NK-92 (cell line): Measurements from ENCODE around the gene COG1.
"Not testable (repeated sequence)": the region's sequence is repeated elsewhere in the genome, so short reads cannot be mapped to it uniquely, and the experiment has no call there.

Experiments
- DNase-seq: peaks from one replicate; lab custom pipeline; 2025; ENCODE audit not compliant: unreplicated experiment; lab: John Stamatoyannopoulos, UW

COG1 gene, protein sequence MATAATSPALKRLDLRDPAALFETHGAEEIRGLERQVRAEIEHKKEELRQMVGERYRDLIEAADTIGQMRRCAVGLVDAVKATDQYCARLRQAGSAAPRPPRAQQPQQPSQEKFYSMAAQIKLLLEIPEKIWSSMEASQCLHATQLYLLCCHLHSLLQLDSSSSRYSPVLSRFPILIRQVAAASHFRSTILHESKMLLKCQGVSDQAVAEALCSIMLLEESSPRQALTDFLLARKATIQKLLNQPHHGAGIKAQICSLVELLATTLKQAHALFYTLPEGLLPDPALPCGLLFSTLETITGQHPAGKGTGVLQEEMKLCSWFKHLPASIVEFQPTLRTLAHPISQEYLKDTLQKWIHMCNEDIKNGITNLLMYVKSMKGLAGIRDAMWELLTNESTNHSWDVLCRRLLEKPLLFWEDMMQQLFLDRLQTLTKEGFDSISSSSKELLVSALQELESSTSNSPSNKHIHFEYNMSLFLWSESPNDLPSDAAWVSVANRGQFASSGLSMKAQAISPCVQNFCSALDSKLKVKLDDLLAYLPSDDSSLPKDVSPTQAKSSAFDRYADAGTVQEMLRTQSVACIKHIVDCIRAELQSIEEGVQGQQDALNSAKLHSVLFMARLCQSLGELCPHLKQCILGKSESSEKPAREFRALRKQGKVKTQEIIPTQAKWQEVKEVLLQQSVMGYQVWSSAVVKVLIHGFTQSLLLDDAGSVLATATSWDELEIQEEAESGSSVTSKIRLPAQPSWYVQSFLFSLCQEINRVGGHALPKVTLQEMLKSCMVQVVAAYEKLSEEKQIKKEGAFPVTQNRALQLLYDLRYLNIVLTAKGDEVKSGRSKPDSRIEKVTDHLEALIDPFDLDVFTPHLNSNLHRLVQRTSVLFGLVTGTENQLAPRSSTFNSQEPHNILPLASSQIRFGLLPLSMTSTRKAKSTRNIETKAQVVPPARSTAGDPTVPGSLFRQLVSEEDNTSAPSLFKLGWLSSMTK

DNA sequence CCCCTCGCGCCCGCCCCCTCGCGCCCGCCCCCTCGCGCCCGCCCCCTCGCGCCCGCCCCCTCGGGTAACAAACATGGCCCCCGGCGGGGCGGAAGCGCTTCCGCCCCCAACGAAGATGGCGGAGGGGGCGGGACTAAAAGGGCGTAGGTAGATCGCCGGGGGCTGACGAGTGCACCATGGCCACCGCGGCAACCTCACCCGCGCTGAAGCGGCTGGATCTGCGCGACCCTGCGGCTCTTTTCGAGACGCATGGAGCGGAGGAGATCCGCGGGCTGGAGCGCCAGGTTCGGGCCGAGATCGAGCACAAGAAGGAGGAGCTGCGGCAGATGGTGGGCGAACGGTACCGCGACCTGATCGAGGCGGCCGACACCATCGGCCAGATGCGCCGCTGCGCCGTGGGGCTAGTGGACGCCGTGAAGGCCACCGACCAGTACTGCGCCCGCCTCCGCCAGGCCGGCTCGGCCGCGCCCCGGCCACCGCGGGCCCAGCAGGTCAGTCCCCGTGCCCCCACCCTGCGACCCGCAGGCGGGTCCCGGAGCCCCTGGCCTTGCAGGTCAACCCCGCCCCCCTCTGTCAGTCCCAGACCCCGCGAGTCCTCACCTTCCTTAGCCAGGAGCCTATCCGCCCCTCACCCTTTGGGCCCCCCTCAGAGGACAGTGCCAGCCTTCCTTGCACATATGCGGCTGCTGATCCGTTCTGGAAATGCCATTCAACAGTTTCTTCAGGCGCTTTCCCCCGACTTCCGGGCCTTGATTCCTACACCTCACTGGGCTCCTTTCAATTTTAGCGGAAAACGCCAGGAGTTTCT is at the start of gene COG1:
COG1 (plus strand) TSS at position 162 of the 808 bp plus-strand sequence; CDS start at position 177, 15 bp downstream.
- no peak for DNase-seq

DNA sequence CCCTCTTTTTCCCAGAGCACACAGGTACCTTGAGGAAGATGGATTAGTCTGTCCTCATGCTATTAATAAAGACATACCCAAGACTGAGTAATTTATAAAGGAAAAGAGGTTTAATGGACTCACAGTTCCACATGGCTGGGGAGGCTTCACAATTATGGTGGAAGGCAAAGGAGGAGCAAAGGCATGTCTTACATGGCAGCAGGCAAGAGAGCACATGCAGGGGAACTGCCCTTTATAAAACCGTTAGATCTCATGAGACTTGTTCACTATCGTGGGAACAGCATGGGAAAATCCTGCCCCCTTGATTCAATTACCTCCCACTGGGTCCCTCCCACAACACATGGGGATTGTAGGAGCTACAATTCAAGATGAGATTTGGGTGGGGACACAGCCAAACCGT is 48.6 kb upstream of the COG1 start:
- not testable (repeated sequence) for DNase-seq

DNA sequence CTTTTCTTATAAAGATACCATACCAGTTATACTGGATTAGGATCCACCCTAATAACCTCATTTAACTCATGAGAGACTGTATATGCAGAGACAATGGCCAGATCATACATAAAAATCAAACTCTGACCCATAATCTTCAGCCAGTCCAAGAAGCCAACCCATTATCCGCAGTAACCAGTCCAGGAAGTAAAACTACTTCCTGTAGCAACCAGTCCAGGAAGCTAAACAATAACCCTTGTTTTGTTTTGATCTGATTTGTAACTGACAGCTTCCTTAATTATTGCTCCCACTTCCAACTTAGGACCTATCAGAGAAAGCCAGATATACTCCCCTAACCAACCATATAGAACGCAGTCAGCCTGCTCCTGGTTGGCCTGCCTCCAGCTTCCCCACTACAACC is 47.2 kb upstream of the COG1 start:
- DNase-seq: no peak

DNA sequence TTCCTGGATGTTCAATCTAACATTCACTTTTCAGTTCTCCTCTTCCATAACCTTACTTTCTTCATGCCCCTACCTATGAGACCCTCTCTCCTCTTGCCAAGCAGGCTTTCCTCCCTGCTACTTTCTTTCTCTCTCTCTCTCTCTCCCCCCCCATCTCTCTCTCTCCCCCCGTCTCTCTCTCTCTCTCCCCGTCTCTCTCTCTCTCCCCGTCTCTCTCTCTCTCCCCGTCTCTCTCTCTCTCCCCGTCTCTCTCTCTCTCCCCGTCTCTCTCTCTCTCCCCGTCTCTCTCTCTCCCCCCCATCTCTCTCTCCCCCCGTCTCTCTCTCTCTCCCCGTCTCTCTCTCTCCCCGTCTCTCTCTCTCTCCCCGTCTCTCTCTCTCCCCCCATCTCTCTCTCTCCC is 45.1 kb upstream of the COG1 start:
- not testable (repeated sequence) for DNase-seq

DNA sequence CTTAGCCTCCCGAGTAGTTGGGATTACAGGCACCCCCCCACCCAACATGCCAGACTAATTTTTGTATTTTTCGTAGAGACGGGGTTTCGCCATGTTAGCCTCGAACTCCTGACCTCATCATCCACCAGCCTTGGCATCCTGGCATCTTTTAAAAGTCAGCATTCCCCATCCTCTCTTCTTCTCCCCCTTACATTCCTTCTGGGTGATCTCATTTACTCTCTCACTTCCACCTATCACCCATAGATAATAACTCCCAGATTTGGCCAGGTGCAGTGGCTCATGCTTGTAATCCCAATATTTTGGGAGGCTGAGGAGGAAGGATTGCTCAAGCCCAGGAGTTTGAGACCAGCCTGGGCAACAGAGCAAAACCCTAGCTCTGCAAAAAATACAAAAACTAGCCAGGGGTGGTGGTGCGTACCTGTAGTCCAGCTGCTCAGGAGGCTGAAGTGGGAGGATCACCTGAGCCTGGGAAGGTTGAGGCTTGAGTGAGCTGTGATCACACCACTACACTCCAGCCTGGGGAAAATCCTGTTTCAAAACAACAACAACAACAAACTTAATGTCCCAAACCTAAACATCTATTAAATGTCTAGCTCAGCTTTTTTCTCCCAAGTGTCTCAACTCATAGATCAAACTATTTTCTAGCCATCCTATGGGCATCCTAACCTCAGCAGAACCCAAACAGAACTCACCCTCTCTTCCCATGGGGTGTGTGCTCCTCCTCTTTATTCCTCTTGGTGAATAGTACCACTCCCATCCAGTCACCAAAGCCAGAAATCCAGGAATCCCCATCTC is 44.1 kb upstream of the COG1 start:
- DNase-seq: no peak

DNA sequence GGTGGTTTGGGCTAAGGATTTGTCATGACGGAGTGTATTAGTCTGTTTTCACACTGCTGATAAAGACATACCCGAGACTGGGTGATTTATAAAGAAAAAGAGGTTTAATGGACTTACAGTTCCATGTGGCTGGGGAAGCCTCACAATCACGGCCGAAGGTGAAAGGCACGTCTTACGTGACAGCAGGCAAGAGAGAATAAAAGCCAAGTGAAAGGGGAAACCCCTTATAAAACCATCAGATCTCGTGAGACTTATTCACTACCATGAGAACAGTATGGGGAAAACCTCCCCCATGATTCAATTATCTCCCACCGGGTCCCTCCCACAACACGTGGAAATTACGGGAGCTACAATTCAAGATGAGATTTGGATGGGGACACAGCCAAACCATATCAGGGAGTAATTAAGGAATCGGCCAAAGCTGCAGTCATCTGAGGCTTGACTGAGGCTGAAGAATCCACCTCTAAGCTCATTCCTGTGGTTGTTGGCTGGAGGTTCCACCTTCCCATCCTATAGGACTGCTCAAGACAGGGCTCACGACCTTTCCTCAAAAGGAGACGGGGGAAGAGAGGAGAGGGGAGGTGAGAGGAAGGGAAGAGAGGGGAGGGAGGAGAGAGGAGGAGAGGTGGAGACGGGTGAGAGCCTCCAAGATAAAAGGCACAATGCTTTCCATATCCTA is 42.1 kb upstream of the COG1 start:
- not testable (repeated sequence) for DNase-seq

DNA sequence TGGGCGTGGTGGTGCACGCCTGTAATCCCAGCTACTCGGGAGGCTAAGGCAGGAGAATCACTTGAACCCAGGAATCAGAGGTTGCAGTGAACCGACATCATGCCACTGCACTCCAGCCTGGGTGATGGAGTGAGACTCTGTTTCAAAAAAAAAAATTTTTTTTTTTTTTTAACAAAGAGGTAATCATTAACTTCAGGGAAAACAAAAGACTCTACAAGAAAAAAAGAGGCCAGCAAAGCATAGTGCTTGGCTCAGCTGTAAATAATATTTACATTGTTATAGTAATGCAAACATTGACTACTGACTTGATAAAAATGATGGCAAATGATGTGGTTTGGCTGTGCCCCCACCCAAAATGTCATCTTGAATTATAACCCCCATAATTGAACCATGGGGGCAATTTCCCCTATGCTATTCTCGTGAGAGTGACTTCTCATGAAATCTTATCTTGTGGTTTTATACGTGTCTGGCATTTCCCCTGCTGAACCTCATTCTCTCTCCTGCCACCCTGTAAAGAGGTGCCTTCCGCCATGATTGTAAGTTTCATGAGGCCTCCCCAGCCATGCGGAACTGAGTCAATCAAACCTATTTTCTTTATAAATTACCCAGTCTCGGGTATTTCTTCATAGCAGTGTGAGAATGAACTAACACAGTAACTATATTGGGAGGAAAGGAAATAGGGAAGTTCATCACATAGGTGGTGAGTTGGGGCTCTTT is 40.8 kb upstream of the COG1 start:
- DNase-seq: no peak

DNA sequence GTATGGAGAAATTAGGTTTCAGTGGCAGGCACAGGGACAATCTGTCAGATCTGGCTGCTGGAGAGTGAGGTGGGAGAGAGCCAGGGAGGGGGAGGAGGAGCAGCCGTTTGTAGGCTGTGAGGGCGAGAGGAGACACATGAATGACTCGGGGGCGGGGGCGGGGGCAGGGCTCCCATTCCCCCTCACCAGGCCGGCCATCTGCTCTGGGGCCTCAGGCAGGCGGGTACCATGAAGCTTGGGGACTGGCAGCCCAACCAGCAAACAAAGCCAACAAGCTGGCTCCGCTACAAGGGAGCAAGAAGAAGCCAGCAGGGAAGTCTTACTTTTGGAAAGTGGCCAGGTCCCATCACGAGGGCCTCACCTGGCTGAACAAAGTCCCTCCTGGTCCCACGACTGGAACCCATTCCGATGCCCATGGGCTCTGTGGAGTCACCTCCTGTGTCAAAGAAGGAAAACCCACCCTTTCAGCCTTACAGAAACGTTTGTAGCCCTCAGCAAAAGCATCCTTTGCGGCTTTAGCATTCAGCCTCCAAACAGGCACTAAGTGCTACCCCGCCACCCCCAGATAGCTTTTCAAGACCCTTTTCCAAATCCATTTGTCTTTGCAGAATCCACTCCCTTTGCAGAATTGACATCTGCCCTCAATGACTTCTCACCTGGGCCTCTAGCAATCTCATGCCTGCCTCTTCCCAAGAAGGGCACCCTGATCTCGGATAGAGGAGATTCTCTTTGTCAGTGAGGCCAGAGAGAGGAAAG is 37.3 kb upstream of the COG1 start:
- no peak for DNase-seq

DNA sequence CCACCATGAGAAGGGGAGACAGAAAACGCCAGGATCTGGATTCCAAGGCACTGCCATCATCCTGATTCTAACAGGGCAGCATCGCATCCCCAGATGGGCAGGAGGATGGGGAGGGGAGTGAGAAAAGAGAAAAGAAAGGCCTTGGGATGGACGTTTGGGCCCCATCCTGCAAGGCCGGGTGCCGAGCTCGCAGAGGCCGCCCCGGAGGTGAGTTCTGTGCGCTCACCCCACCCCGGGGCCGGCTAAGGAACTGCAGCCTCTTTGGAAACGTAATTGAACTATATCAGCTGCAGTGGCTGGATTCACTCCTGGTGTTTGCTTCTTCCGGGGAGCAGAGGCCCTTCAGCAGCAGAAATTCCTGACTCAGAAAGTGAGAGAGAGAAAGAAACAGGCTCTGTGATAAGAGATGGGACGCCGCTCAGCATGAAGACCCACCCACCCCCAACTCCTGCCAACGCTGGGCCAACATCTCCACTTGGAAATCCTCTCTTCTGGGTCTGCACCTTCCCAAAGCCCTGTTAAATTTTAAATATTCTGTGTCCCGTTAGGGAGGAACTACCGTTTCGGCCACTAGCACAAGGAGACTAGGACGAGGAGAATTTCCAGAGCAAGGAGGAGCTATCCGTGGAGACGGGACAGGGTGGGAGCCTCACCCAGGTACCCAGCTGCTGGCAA is 36.6 kb upstream of the COG1 start:
- DNase-seq: no peak

DNA sequence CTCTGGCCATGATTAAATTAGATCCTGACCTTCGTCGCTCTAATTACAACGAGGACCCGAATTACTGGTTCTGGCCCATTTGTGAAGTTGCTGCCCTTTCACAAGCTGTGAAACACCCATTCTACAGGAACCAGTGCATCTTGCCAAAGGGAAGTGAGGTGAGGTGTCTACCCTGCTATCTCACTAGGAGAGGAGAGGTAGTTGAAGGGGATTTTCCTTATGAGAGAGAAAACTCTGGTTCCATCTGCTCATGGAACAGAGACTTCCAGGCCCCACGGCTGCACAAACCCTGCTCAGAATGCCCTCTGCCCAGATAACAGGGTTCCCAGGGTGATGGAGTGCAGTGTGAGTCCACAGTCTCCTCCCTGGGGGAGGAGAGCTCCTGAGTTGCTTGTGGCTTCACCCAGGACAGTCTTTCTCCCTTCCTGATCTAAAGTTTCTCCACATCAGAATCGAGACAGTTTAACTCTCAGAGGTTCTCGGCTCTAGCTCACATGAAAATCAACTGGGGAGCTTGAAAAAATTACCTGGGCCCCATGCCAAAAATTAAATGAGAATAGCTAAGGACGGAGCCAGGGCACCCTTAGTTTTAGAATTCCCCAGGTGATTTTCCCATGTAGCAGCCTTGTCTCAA is 35.9 kb upstream of the COG1 start:
- no peak for DNase-seq

DNA sequence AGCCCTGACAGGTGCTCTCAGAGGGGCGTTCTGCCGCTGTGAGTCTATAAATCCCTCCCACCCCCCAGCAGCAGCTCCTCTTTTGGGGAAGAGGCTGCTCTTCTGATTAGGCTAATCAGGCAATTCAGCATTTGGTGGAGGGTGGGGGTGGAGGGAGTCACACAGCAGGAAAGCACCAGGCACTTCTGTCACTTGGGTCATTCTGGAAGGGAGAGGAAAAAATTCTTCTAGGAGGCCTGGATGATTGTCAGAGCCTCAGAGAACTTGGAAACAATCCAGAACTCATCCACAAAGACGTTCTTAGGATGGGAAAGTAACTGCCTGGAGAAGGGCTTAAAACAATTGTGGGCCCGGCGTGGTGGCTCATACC is 35.3 kb upstream of the COG1 start:
- no peak for DNase-seq

DNA sequence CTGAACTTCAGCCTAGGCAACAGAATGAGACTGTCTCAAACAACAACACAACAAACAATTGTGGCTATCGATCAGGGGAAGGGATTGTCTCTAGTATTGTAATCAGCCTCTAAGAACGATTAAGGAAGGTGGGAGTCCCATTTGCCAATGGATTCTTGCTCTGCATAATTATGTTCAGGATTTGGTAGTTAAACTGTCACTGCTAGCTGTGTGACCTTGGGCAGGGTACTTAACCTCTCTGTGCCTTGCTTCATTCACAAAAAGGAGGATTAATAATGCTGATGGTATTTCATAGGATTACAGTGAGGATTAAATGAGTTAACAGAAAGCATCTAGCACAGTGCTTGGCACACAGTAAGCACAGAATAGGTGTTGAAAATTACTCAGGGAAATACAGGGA is 34.7 kb upstream of the COG1 start:
- no peak for DNase-seq

DNA sequence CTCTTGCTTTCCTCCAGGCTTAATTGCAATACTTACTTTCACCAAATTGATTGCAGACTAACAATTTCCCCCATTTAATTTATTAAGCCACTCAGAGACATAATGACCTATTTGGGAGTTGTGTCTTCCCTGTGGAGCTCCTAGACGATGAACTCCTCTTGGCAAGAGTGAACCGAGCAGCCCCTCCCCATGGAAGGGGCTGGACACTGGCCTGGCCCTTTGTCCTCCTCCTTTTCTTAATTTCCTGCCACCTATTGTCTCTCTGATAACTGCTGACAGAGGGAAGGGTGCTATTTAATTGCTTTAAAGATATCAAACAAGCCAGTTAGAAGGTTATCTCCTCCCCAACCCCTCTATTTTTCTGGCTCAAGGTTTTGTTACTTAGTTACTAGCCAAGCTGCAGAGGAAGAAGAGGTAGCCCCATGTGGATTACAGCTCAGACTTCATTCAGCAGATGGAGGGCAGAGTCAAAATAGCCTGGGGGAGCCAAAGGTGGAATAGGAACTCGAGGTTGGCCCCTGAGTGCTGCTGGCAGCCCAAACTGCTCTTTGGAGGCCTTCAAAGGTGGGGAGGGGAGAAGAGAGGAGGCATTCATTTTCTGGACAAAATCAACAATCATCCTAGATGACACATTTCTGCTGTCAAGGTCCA is 31.8 kb upstream of the COG1 start:
- no peak for DNase-seq

DNA sequence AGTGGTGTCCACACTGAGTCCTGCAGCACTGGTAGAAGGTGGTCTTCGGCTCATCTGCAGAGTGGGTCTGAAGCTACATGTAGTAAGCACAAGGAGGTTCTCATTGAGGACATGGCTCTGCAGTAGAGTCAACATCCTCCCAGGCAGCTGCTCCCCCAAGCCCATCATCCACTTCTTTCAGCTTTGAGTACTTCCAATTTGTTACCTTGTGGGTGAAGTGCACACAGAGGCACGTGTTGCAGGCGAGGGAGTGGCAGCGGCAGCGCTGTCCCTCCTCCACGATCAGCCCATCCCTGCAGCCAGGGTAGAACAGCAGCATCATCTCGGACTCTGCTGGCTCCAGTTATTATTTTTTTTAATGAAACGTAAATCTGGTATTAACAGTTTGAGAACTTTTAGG is 29.8 kb upstream of the COG1 start:
- DNase-seq: no peak

DNA sequence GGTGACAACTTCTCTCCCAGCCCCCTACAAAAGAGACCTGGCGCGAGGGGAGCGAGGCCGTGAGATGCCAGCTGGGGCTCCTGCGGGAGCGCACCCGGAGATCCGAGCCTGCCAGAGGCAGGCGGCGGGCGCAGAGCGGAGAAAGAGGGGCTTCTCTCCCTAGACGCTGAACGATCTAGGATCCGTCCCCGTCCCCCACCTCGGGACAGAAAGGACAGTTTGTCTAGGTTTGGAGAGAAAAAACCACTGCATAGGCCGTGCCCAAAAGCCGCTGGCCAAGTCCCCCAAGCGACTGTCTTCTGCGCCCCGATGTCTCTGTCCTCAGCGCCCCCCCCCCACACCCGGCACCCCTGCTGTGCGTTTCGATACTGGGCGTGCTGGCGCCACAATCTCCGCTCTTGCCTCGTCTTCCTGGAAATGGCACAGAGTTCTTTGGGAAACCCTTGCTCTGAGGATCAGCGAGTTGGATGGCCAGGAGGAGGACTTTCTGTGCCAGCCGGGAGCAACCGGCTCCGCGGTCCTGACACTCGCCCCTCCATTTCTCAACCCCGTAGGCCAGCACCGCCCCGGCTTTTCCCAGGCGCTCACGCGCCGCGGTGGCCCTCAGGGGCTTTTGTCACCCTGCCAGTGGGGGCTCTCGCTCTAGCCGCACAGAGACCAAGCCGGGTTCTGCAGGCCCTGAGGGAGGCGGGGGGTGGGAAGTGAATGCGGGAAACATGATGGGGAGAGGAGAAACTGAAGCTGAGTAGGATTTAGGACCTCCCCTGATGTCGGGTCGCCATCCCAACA is 27.0 kb upstream of the COG1 start:
- no peak for DNase-seq
